Calu3 (cell line): Measurements from ENCODE around the gene NXPH2. TPM values are rescaled to one million over a fixed set of nuclear protein-coding genes. Genes with fewer than 3 reads are reported as not detected.

ENCODE experiments used
- BruUV-seq: library from RNA; stranded (reverse); fragments of 400-500 nt; replicated peaks from 2 replicates; lab custom pipeline; 2021; lab: Mats Ljungman, UMichigan
- CTCF ChIA-PET: fragments of 300-600 bp; sonication (Branson Sonifier 250); formaldehyde crosslinking; loops from one replicate; lab custom pipeline; 2022; ENCODE audit warnings: antibody characterized with exemption; lab: Charles Lee
- DNase-seq: peaks from one replicate; pipeline ENCODE4 v3.0.0; 2022
- H3K27ac Mint-ChIP-seq: one replicate; pipeline ENCODE4 v1.8.0; 2022; ENCODE audit warnings: mixed read lengths; ENCODE audit not compliant: unreplicated experiment
- H3K27me3 Mint-ChIP-seq: one replicate; pipeline ENCODE4 v1.8.0; 2022; ENCODE audit warnings: mixed read lengths; ENCODE audit not compliant: unreplicated experiment
- H3K36me3 Mint-ChIP-seq: one replicate; pipeline ENCODE4 v1.8.0; 2022; ENCODE audit warnings: mild to moderate bottlenecking, moderate library complexity, mixed read lengths; ENCODE audit not compliant: insufficient read depth, unreplicated experiment
- H3K4me1 Mint-ChIP-seq: one replicate; pipeline ENCODE4 v1.8.0; 2022; ENCODE audit warnings: mild to moderate bottlenecking, low read depth, mixed read lengths; ENCODE audit not compliant: unreplicated experiment
- H3K4me3 Mint-ChIP-seq: one replicate; pipeline ENCODE4 v1.8.0; 2022; ENCODE audit warnings: mild to moderate bottlenecking, low read depth, moderate library complexity, mixed read lengths; ENCODE audit not compliant: unreplicated experiment
- H3K9me3 Mint-ChIP-seq: one replicate; pipeline ENCODE4 v1.8.0; 2022; ENCODE audit warnings: low read depth, mixed read lengths; ENCODE audit not compliant: unreplicated experiment
- intact Hi-C: fragments of 100-400 bp; cut with micrococcal nuclease; formaldehyde crosslinking; loops from one replicate; pipeline ENCODE4 v1.10.0; 2022; ENCODE audit not compliant: unreplicated experiment
- total RNA-seq: library from RNA; stranded (reverse); gene quantifications from 2 replicates; pipeline ENCODE4 v1.2.3, GENCODE V29; 2022
- TF ChIP-seq, protein P1 (sequence below): fragments of 200-600 bp; IDR thresholded peaks from one replicate; pipeline ENCODE4 v1.8.0; 2022; ENCODE audit warnings: antibody characterized with exemption; ENCODE audit not compliant: unreplicated experiment

The NXPH2 gene
- total RNA-seq, 1 experiment from 2014 or later: 3.1 TPM

- no peak for DNase-seq
- H3K27ac Mint-ChIP-seq: no peak overlapping the region
- H3K27me3 Mint-ChIP-seq: no peaks in the 10 kb centered on the region
- H3K9me3 Mint-ChIP-seq: no peaks in the 10 kb centered on the region
- H3K4me1 Mint-ChIP-seq: peaks cover 51% of the 10 kb centered on the region
- no peak overlapping the region for H3K4me3 Mint-ChIP-seq
- no TSS peak for BruUV-seq
- TF ChIP-seq, protein P1, sequence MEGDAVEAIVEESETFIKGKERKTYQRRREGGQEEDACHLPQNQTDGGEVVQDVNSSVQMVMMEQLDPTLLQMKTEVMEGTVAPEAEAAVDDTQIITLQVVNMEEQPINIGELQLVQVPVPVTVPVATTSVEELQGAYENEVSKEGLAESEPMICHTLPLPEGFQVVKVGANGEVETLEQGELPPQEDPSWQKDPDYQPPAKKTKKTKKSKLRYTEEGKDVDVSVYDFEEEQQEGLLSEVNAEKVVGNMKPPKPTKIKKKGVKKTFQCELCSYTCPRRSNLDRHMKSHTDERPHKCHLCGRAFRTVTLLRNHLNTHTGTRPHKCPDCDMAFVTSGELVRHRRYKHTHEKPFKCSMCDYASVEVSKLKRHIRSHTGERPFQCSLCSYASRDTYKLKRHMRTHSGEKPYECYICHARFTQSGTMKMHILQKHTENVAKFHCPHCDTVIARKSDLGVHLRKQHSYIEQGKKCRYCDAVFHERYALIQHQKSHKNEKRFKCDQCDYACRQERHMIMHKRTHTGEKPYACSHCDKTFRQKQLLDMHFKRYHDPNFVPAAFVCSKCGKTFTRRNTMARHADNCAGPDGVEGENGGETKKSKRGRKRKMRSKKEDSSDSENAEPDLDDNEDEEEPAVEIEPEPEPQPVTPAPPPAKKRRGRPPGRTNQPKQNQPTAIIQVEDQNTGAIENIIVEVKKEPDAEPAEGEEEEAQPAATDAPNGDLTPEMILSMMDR: no peak
- intact Hi-C loops: loop anchor here (10.0 kb wide), 1 partner anchor 208 kb away; the partner anchor contains the start of gene SPOPL
- CTCF ChIA-PET: interaction anchor here (0.7 kb wide), 1 partner anchor 117 kb away, joined by 3 read pairs; no protein-coding TSS in a partner anchor
- H3K36me3 Mint-ChIP-seq: no peaks in the 10 kb centered on the region
These were observed 67.8 kb downstream of the NXPH2 start for GRCh38 chr2:138712212-138712979.

DNA sequence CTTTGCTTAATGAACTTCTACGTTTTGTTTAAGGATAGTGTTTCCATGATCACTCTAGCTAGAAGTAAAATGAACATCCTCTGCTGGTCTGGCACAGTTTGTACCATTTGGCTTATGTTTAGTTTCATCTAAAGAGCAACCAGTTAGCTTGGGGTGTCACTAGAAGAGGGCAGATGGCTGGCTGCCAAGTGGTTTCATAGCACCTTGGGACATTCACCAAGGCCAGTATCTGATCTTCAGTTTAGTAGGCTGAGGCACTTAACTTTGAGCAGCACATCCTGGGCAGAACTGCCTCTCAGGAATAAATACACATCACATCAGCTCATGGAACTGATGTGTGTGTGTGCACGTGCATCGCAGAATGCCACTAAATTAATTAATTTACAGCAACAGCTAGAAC is 68.4 kb downstream of the NXPH2 start:
- BruUV-seq: no TSS peak
- no peak overlapping the region for H3K27ac Mint-ChIP-seq
- no peaks in the 10 kb centered on the region for H3K27me3 Mint-ChIP-seq
- peaks cover 53% of the 10 kb centered on the region for H3K4me1 Mint-ChIP-seq
- intact Hi-C loops: loop anchor here (10.0 kb wide), 1 partner anchor 207 kb away; the partner anchor contains the start of gene SPOPL
- CTCF ChIA-PET: interaction anchor here (0.7 kb wide), 1 partner anchor 118 kb away, joined by 3 read pairs; no protein-coding TSS in a partner anchor
- H3K4me3 Mint-ChIP-seq: no peak overlapping the region
- no peaks in the 10 kb centered on the region for H3K36me3 Mint-ChIP-seq
- H3K9me3 Mint-ChIP-seq: no peaks in the 10 kb centered on the region
- no peak for DNase-seq
- TF ChIP-seq, protein P1: no peak

DNA sequence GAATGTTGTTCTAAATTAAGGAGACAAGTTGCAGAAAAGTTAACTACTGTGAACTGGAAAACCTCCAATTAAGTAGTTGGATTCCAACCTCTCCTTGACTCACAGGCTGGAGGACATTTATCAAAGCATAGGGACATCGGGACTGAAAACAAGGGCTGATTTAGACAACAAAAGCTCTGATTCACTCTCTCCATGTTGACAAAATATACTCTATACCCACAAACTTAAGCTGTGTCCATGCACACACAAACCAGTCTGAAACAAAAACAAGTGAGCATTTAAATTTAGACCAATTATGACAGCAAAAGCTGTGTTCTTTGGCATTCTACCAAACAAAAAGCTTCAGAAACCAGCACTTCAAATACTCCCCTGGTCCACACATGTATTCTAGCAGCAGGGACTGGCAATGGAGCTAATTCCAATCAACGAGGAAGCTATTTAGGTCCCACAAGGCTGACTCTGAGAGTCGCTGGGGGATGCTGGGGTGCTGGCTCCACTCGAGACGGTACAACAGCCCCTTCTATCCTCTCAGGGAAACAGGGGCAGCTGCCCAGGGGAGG is 71.4 kb downstream of the NXPH2 start:
- CTCF ChIA-PET: interaction anchor here (0.9 kb wide), 1 partner anchor 24 kb away, joined by 3 read pairs; no protein-coding TSS in a partner anchor
- no peaks in the 10 kb centered on the region for H3K9me3 Mint-ChIP-seq
- H3K4me1 Mint-ChIP-seq: peaks cover 53% of the 10 kb centered on the region
- intact Hi-C loops: no loop called here
- DNase-seq: no peak
- BruUV-seq: no TSS peak
- TF ChIP-seq, protein P1: no peak
- no peak overlapping the region for H3K4me3 Mint-ChIP-seq
- no peaks in the 10 kb centered on the region for H3K27me3 Mint-ChIP-seq
- H3K36me3 Mint-ChIP-seq: no peaks in the 10 kb centered on the region
- H3K27ac Mint-ChIP-seq: no peak overlapping the region

- H3K27me3 Mint-ChIP-seq: no peaks in the 10 kb centered on the region
- H3K9me3 Mint-ChIP-seq: no peaks in the 10 kb centered on the region
- no peak overlapping the region for H3K4me3 Mint-ChIP-seq
- TF ChIP-seq, protein P1: no peak
- no peaks in the 10 kb centered on the region for H3K36me3 Mint-ChIP-seq
- BruUV-seq: no TSS peak
- peaks cover 49% of the 10 kb centered on the region for H3K4me1 Mint-ChIP-seq
- H3K27ac Mint-ChIP-seq: no peak overlapping the region
- CTCF ChIA-PET: interaction anchor here (0.6 to 0.9 kb wide), 2 partner anchors 25 to 402 kb away, joined by 3 to 4 read pairs; no protein-coding TSS in a partner anchor
- intact Hi-C loops: no loop called here
- no peak for DNase-seq
These were observed 72.7 kb downstream of the NXPH2 start for GRCh38 chr2:138707392-138708074.
